ENCODE measurements around the gene NMD3.

NMD3 gene

DNA sequence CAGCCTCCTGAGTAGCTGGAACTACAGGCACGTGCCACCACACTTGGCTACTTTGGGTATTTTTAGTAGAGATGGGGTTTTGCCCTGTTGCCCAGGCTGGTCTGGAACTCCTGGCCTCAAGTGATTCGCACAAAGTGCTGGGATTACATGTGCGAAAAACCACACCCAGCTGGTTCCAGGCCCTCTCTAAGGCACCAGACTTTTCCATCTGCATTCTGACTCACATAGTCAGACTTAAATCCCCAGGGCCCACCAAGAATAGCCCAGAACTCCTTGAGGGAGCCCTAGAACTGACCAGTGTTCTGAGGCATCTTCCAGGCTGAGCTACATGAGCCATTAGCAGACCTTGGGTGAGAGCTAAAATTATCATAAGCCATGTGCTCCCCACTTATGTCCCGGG lies 68.1 kb downstream of the NMD3 start:
- DNase-seq: no peak

DNA sequence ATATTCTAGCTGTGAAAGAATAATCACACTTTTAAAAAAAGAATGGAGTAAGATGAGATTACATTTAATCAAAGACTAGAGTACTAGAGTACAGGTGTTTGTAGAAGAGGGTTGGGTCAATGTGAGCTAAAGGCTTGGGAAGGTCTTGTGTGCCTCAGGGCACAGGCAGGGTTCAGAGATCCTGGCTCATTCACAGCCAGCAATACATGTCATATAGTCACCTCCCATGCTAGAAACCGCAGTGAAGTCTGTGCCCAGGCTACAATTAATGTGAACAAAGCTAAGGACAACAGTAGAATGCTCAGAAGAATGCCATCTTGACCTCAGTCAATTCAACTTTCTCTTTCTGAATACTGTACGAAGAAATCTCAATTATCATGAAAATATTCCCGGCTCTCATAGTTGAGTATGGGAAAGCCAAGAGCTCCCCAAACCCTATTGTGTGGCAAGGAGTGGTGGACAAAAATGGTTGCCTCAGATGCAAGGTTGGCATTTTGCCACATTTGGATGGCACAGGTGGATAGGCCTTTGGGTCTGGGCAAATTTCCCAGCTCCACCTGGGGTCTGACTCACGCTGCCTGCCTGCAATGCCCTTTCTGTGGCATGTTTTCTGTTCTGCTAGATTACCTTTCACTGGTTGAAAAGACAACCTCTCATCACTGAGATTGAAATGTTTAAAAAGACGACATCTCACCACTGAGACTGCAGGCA lies 70.2 kb downstream of the NMD3 start:
- peak in 1 of 2 experiments; percentile 7 for DNase-seq

DNA sequence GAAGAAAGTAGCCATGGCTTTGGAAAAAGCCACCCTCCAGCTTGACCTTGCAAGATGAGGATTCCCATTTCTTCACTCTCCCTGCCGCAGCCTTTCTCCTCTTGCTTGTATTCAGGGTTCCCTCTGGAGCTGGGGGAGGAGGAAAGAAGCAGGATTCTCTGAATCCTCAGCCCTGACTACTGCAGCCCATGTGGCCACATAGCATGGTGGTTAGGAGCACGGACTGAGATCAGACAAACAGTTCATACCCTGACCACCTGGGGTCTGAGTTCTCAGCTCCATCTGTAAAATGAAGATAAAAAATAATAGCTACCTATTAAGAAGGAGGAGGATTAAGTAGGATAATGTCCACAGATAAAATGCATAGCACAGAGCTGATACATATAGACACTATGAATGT lies 72.3 kb downstream of the NMD3 start:
- peak in 1 of 2 experiments; percentile 17 for DNase-seq

DNA sequence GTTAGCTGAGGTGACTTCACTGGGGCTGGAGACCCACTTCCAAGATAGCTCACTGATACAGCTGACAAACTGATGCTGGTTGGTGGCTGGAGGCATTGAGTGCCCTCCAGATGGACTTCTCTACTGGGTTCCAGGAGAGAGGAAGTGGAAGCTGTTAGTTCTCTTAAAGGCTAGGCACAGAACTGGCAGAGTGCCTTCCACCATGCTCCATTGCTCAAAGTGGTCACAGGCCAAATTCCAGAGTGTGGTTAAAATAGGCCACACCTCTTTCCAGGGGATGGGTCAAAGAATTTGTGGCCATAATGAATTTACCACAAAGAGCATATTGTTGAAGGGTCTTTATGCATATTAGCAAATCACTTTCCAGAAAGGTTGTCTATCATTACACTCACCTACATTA lies 74.2 kb downstream of the NMD3 start:
- no peak for DNase-seq

DNA sequence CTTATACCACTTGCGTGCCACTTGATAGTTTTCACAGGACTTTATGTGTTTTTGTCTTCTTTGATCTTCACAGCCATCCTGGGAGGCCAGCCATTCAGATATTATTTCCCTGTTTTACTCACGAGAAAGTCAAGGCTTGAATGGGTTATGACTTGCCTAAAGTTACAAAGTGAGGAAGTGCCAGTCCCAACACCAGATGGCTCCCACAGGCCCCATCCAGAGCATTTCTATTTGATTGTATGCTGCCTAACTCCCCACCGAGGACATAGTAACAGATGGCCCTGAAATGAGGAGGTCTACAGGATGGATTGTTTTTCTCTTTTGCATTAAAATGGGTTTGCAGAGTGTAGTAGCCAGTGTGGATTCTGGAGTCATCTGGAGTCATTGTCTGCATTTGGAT lies 75.7 kb downstream of the NMD3 start:
- peak; percentile 18 to 80 for DNase-seq

Data from NCI-H524 (cell line).